PFSK-1 (cell line): ENCODE results near the gene COA8.

Experiments used
- FOXP2 ChIP-seq: optimal IDR thresholded peaks from 2 replicates; pipeline ENCODE3; 2011; ENCODE audit warnings: borderline replicate concordance, control low read depth, inconsistent platforms; ENCODE audit not compliant: insufficient read depth; ENCODE audit errors: extremely low read length, extremely low read depth
- POLR2AphosphoS5 ChIP-seq: IDR thresholded peaks from 2 replicates; pipeline ENCODE4 v1.6.1; 2012; ENCODE audit warnings: low read depth, mild to moderate bottlenecking, control low read depth, low read length, moderate library complexity
- REST ChIP-seq, 2 experiments: IDR thresholded peaks; 2 replicates each; pipeline versions ENCODE4 v1.6.1 to v1.8.0; 2011 to 2012; ENCODE audit warnings: low read depth in 2 of 2, low read length in 2 of 2, control low read depth in 1 of 2, inconsistent platforms in 1 of 2, mild to moderate bottlenecking in 1 of 2, moderate library complexity in 1 of 2; ENCODE audit not compliant: insufficient read depth in 1 of 2
- SIN3A ChIP-seq: IDR thresholded peaks from 2 replicates; pipeline ENCODE4 v1.6.1; 2012; ENCODE audit warnings: mild to moderate bottlenecking, low read length, moderate library complexity, borderline replicate concordance; ENCODE audit not compliant: insufficient read depth
- TAF1 ChIP-seq: IDR thresholded peaks from 2 replicates; pipeline ENCODE4 v1.6.1; 2012; ENCODE audit warnings: low read length, control low read depth, borderline replicate concordance; ENCODE audit not compliant: insufficient read depth

The COA8 gene

GRCh38 chr14:103606963-103607668 is 44.4 kb downstream of the COA8 start:
- TF ChIP-seq FOXP2 (peak; percentile 80), SIN3A (peak; percentile 98), REST (IDR thresholded peaks at IDR 0.05; ENCODE audit: insufficient read depth in 1 of 2, low read depth in 2 of 2, low read length in 2 of 2) (no peak), TAF1 (no peak), POLR2AphosphoS5 (no peak)

- TF ChIP-seq SIN3A (no peak), TAF1 (no peak), POLR2AphosphoS5 (no peak), REST (IDR thresholded peaks at IDR 0.05; ENCODE audit: insufficient read depth in 1 of 2, low read depth in 2 of 2, low read length in 2 of 2) (no peak), FOXP2 (no peak)
Observed at GRCh38 chr14:103607822-103608221, 45.1 kb downstream of the COA8 start.

- TF ChIP-seq POLR2AphosphoS5 (no peak), FOXP2 (no peak), REST (IDR thresholded peaks at IDR 0.05; ENCODE audit: insufficient read depth in 1 of 2, low read depth in 2 of 2, low read length in 2 of 2) (no peak), TAF1 (no peak), SIN3A (no peak)
Observed at GRCh38 chr14:103611215-103611614, 48.5 kb downstream of the COA8 start.

GRCh38 chr14:103613517-103613916 is 50.8 kb downstream of the COA8 start:
- no peak for TF ChIP-seq TAF1
- TF ChIP-seq FOXP2: no peak
- TF ChIP-seq REST (IDR thresholded peaks at IDR 0.05; ENCODE audit: insufficient read depth in 1 of 2, low read depth in 2 of 2, low read length in 2 of 2): no peak
- no peak for TF ChIP-seq SIN3A
- TF ChIP-seq POLR2AphosphoS5: no peak

GRCh38 chr14:103616635-103617300 is 54.0 kb downstream of the COA8 start:
- TF ChIP-seq REST (IDR thresholded peaks at IDR 0.05; ENCODE audit: insufficient read depth in 1 of 2, low read depth in 2 of 2, low read length in 2 of 2) (no peak), FOXP2 (no peak), TAF1 (no peak), SIN3A (no peak), POLR2AphosphoS5 (no peak)
